ENCODE results near the gene HYDIN. TPM values are rescaled to one million over a fixed set of nuclear protein-coding genes. Genes with fewer than 3 reads are reported as not detected.

The HYDIN gene
- total and polyA plus RNA-seq, 4 donors = 0.14 to 3.0 (median 0.60) TPM

GRCh38 chr16:70805787-70806186 lies 424.7 kb downstream of the HYDIN start:
- no peak for TF ChIP-seq JUND (IDR thresholded peaks at IDR 0.05)
- TF ChIP-seq FOXA1 (IDR thresholded peaks at IDR 0.05) = no peak
- TF ChIP-seq CTCF (IDR thresholded peaks at IDR 0.05; ENCODE audit: low read depth, low read length, missing input control) = no peak
- no peak for TF ChIP-seq GABPA (IDR thresholded peaks at IDR 0.05 in 1 of 2, conservative IDR thresholded peaks at IDR 0.05 in 1 of 2)
- WGBS = 72% methylated on average over 3 of the region's 3 CpGs
- Histone ChIP-seq H3K4me1 (ENCODE audit: control insufficient read depth in 4 of 4, insufficient read depth in 4 of 4, low read length in 3 of 4) (peaks cover 0 to 3% (median 0%) of the 10 kb centered on the region in 4 donors), H3K36me3 (ENCODE audit: control insufficient read depth in 4 of 4, insufficient read depth in 3 of 4, low read depth in 1 of 4, low read length in 3 of 4) (peaks cover 0 to 1% (median 0%) of the 10 kb centered on the region in 4 donors), H3K27me3 (ENCODE audit: control insufficient read depth in 4 of 4, insufficient read depth in 4 of 4, low read length in 3 of 4) (no peaks in the 10 kb centered on the region), H3K9ac (ENCODE audit: low read depth in 1 of 2, low read length in 2 of 2) (no peak overlapping the region), H3K27ac (ENCODE audit: low read depth in 1 of 2, low read length in 2 of 2) (no peak overlapping the region), H3K9me3 (ENCODE audit: control insufficient read depth in 4 of 4, low read length in 3 of 4) (peaks cover 0 to 7% (median 2%) of the 10 kb centered on the region in 4 donors), H3K4me3 (ENCODE audit: low read depth in 1 of 3, low read length in 3 of 3) (no peak overlapping the region)
- no peak for DNase-seq (ENCODE audit: low spot score)

GRCh38 chr16:70805380-70805779 lies 425.1 kb downstream of the HYDIN start:
- no peak overlapping the region for H3K4me3 ChIP-seq (ENCODE audit: low read depth in 1 of 3, low read length in 3 of 3)
- TF ChIP-seq EGR1 (IDR thresholded peaks at IDR 0.05; ENCODE audit: low read depth in 2 of 2) = no peak
- TF ChIP-seq YY1 (IDR thresholded peaks at IDR 0.05) = no peak
- TF ChIP-seq HNF4G (IDR thresholded peaks at IDR 0.05) = no peak
- no peak for TF ChIP-seq REST (IDR thresholded peaks at IDR 0.05)
- no peak for TF ChIP-seq FOXA1 (IDR thresholded peaks at IDR 0.05)
- TF ChIP-seq ZBTB33 (IDR thresholded peaks at IDR 0.05) = no peak
- no peak for TF ChIP-seq HNF4A (conservative IDR thresholded peaks at IDR 0.05)
- TF ChIP-seq RXRA (IDR thresholded peaks at IDR 0.05) = no peak
- no peak for TF ChIP-seq CTCF (IDR thresholded peaks at IDR 0.05; ENCODE audit: low read depth, low read length, missing input control)
- no peak for TF ChIP-seq FOXA2 (IDR thresholded peaks at IDR 0.05)
- no peak for TF ChIP-seq SP1 (IDR thresholded peaks at IDR 0.05)
- no peak for TF ChIP-seq RAD21 (IDR thresholded peaks at IDR 0.05)
- no peak for TF ChIP-seq ATF3 (IDR thresholded peaks at IDR 0.05)
- no peak for TF ChIP-seq NR2F2 (IDR thresholded peaks at IDR 0.05)
- no peak for TF ChIP-seq MAX (IDR thresholded peaks at IDR 0.05)
- no peak for TF ChIP-seq TAF1 (conservative IDR thresholded peaks at IDR 0.05)
- TF ChIP-seq JUND (IDR thresholded peaks at IDR 0.05) = no peak
- no peak for TF ChIP-seq GABPA (IDR thresholded peaks at IDR 0.05 in 1 of 2, conservative IDR thresholded peaks at IDR 0.05 in 1 of 2)
- peaks cover 0 to 1% (median 0%) of the 10 kb centered on the region in 4 donors for H3K36me3 ChIP-seq (ENCODE audit: control insufficient read depth in 4 of 4, insufficient read depth in 3 of 4, low read depth in 1 of 4, low read length in 3 of 4)
- no peaks in the 10 kb centered on the region for H3K27me3 ChIP-seq (ENCODE audit: control insufficient read depth in 4 of 4, insufficient read depth in 4 of 4, low read length in 3 of 4)
- no peak overlapping the region for H3K27ac ChIP-seq (ENCODE audit: low read depth in 1 of 2, low read length in 2 of 2)
- peaks cover 0 to 7% (median 2%) of the 10 kb centered on the region in 4 donors for H3K9me3 ChIP-seq (ENCODE audit: control insufficient read depth in 4 of 4, low read length in 3 of 4)
- WGBS = 63% methylated on average over 6 of the region's 6 CpGs
- H3K9ac ChIP-seq (ENCODE audit: low read depth in 1 of 2, low read length in 2 of 2) = no peak overlapping the region
- H3K4me1 ChIP-seq (ENCODE audit: control insufficient read depth in 4 of 4, insufficient read depth in 4 of 4, low read length in 3 of 4) = peaks cover 0 to 5% (median 2%) of the 10 kb centered on the region in 4 donors
- DNase-seq (ENCODE audit: low spot score) = no peak

Data from liver (tissue), 9 donors.